ENCODE results near the gene ADAD2. TPM values are rescaled to one million over a fixed set of nuclear protein-coding genes. Genes with fewer than 3 reads are reported as not detected.
A peak's percentile ranks its signal among the peaks of the same experiment; 100 is the strongest.

ADAD2 gene
- total and polyA plus RNA-seq, 2 of the 4 experiments (the other 2 are of a cell fraction): not detected

DNA sequence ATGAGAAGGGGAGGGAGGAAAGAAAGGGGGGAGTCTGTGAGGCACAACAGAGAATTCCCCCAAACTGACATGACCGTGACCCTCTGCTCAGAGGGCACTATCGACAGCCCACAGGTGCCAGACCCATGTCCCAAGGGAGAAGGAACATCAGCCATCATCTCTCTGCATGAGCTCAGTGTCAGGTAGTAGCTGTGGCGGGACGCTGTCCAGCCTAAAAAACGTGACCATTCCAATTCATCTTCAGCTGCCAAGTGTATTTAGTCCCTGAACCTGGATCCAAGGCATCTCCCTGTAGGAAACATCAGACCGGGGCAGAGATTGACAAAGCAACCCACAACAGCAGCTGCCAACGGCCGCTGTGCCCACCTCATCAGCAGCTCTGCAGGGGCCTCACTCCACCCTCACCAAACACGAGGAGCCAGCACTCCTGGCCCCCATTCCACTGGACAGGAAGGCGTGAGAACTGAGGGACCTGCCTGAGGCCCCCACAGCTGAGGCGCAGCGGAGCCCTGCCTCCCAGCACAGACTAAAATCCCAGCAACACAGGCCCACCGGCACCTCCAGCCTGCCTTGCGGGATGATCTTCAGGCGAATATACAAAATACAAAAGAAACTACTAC lies 12.7 kb upstream of the ADAD2 start (continued):
- no peak for TF ChIP-seq MAZ (IDR thresholded peaks at IDR 0.05; ENCODE audit: borderline replicate concordance, low read depth, low read length)

DNA sequence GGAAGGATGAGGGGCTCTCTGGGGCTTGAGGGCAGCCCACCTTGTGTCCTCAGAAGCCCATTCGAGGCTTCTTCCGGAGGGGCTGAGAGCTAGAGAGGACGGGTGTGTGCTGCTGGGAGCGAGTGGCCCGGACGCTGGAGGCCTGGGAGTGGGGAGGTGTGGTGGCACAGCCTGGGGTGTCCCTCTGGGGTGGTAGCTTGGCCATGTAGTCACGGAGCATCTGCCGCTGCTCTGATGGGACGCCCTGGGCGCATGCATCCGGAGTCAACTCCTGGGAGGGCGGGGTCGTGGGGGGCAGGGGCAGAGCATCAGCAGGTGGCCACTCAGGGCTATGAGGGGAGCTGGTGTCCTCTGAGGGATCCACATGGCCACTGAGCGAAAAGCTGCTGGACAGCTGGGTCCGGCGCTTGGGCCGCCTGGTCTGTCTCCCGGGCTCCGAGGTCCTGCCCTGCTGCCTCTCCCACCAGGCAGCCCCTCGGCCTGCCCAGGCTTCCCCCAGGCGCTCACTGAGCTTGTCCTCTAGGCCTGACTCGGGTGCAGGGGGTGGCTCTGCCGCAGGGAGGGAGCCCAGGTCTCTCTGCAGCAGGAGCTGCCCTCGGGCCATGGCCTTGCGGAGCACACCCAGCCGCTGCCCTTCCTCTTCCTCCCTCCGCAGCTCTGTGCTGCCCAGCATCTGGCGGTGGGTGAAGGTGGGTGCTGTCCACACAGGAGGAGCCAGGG lies 11.9 kb upstream of the ADAD2 start:
- Histone ChIP-seq H3K27me3 (ENCODE audit: control insufficient read depth, insufficient read depth, low read length) (no peaks in the 10 kb centered on the region), H3K4me2 (ENCODE audit: low read depth, low read length) (no peak overlapping the region), H3K9me3 (ENCODE audit: control insufficient read depth, insufficient read depth, low read length) (no peaks in the 10 kb centered on the region), H4K20me1 (ENCODE audit: insufficient read depth, low read length) (peaks cover 22% of the 10 kb centered on the region), H3K23ac (ENCODE audit: low read depth, low read length) (no peak overlapping the region), H3K9me1 (ENCODE audit: insufficient read depth, low read length) (peaks cover 12% of the 10 kb centered on the region; the same call in 1 of the 2 replicates), H2AFZ (replicated peaks; ENCODE audit: low read length, poor library complexity) (no peak overlapping the region), H3K4ac (ENCODE audit: low read depth, low read length) (no peak overlapping the region), H2BK20ac (ENCODE audit: low read depth, low read length) (no peak overlapping the region), H3K18ac (ENCODE audit: low read depth, low read length) (no peak overlapping the region), H3K9ac (ENCODE audit: low read depth, low read length) (no peak overlapping the region), H4K91ac (ENCODE audit: insufficient read depth, low read depth, low read length) (no peak overlapping the region), H3K4me1 (ENCODE audit: control insufficient read depth, insufficient read depth, low read length) (peaks cover 15% of the 10 kb centered on the region), H3K36me3 (ENCODE audit: control insufficient read depth, insufficient read depth, low read length) (peaks cover 51% of the 10 kb centered on the region), H4K5ac (ENCODE audit: low read depth, low read length) (no peak overlapping the region), H2AK5ac (ENCODE audit: low read depth, low read length) (no peak overlapping the region), H3K27ac (ENCODE audit: insufficient read depth, low read length) (no peak overlapping the region), H3K14ac (replicated peaks; ENCODE audit: low read depth, low read length) (no peak overlapping the region), H2BK120ac (ENCODE audit: low read depth, low read length) (no peak overlapping the region), H3K56ac (ENCODE audit: extremely low read depth, insufficient read depth, low read length) (no peak overlapping the region), H2BK5ac (ENCODE audit: low read depth, low read length, poor library complexity, severe bottlenecking) (no peak overlapping the region), H4K8ac (ENCODE audit: low read depth in 2 of 2, low read length in 2 of 2) (no peak overlapping the region), H3K79me1 (ENCODE audit: low read depth in 1 of 2, low read length in 2 of 2) (peaks cover 7 to 34% of the 10 kb centered on the region in 2 experiments), H2AK9ac (replicated peaks; ENCODE audit: low read depth, low read length, poor library complexity) (peak overlapping the region; percentile 57), H2BK15ac (ENCODE audit: low read depth, low read length) (no peak overlapping the region), H3K4me3 (ENCODE audit: insufficient read depth, low read depth, low read length) (no peak overlapping the region)
- no peak for TF ChIP-seq RAD21 (IDR thresholded peaks at IDR 0.05; ENCODE audit: low read length)
- POLR2A ChIA-PET (ENCODE audit: unreplicated experiment): interaction anchor here (0.8 kb wide), 1 partner anchor 128 kb away, joined by 3 read pairs; no protein-coding TSS in a partner anchor
- dilution Hi-C loops (cut with HindIII; ENCODE audit: low sequenced_read_pairs, unreplicated experiment) (no loop called here), in situ Hi-C loops (cut with MboI; ENCODE audit: low sequenced_read_pairs) (loop anchor here (5.0 to 10.0 kb wide), 2 partner anchors 92 to 214 kb away; partner anchors contain the start of gene NECAB2), intact Hi-C loops (cut with micrococcal nuclease) (loop anchor here (5.0 kb wide), 3 partner anchors 62 to 128 kb away; partner anchors contain the start of gene MBTPS1)
- ATAC-seq (ENCODE audit: low read depth): no peak
- CTCF ChIA-PET: interaction anchor here (0.9 kb wide), 3 partner anchors 8 to 129 kb away, joined by 3 to 4 read pairs (median 3); partner anchors contain the start of genes MBTPS1 and TAF1C
- DNase-seq: no peak
- 86% methylated on average over 11 of the region's 28 CpGs; no CpG with 5 or more reads in 1 of the 2 experiments for WGBS, 2 experiments (ENCODE audit: extremely low coverage in 2 of 2, insufficient read length in 1 of 2)
- BruUV-seq (replicated peaks): no TSS peak

Data from IMR-90 (cell line).